Epithelial cell of esophagus (primary cell): ENCODE data around the gene YBEY.
A peak's percentile ranks its signal among the peaks of the same experiment; 100 is the strongest.
"Not testable (repeated sequence)": the region's sequence is repeated elsewhere in the genome, so short reads cannot be mapped to it uniquely, and the experiment has no call there.

ENCODE experiments used
- DNase-seq: peaks from one replicate; pipeline ENCODE4 v3.0.0; 2010; ENCODE audit warnings: low read depth
- H3K4me3 ChIP-seq: 2 replicates; pipeline ENCODE4 v1.5.1; 2011; ENCODE audit warnings: mild to moderate bottlenecking, low read length, control low read depth
- CTCF ChIP-seq: IDR thresholded peaks from 2 replicates; pipeline ENCODE4 v1.5.1; 2011; ENCODE audit warnings: low read depth, mild to moderate bottlenecking, low read length, control low read depth, inconsistent platforms; ENCODE audit not compliant: insufficient read depth; ENCODE audit errors: missing control alignments

Gene YBEY

GRCh38 chr21:46285761-46286647, at the start of gene YBEY:
TSS of gene YBEY (plus strand) at chr21:46286342. CDS start at chr21:46286914, 572 bp downstream.
- H3K4me3 ChIP-seq: peak within 1 kb of the TSS; percentile 81
- DNase-seq: peak; percentile 95
- TF ChIP-seq CTCF: peak; percentile 43

GRCh38 chr21:46237474-46237873, 48.7 kb upstream of the YBEY start:
- TF ChIP-seq CTCF: no peak
- no peak overlapping the region for H3K4me3 ChIP-seq
- DNase-seq: no peak

- H3K4me3 ChIP-seq: no peak overlapping the region
- DNase-seq: no peak
- TF ChIP-seq CTCF: no peak
Observed at GRCh38 chr21:46239817-46240325, 46.3 kb upstream of the YBEY start.

- not testable (repeated sequence) for DNase-seq, H3K4me3 ChIP-seq
Observed at GRCh38 chr21:46241577-46241976, 44.6 kb upstream of the YBEY start.

GRCh38 chr21:46243325-46243724, 42.8 kb upstream of the YBEY start:
- H3K4me3 ChIP-seq: no peak overlapping the region
- no peak for DNase-seq
- no peak for TF ChIP-seq CTCF

GRCh38 chr21:46243960-46244361, 42.2 kb upstream of the YBEY start:
- no peak for TF ChIP-seq CTCF
- no peak overlapping the region for H3K4me3 ChIP-seq
- no peak for DNase-seq

- DNase-seq: no peak
- no peak overlapping the region for H3K4me3 ChIP-seq
- no peak for TF ChIP-seq CTCF
Observed at GRCh38 chr21:46244602-46245001, 41.5 kb upstream of the YBEY start.
